Osteoblast (primary cell): ENCODE data around the gene IFT122. TPM values are rescaled to one million over a fixed set of nuclear protein-coding genes. Genes with fewer than 3 reads are reported as not detected.

Experiments used
- DNase-seq: peaks from one replicate; pipeline ENCODE4 v3.0.0; 2011; ENCODE audit warnings: low spot score, mixed read lengths; ENCODE audit not compliant: insufficient read length; ENCODE audit errors: missing footprints
- H2AFZ ChIP-seq: 2 replicates; pipeline ENCODE4 v1.6.0; 2011; ENCODE audit warnings: mild to moderate bottlenecking, low read length
- H3K27ac ChIP-seq: 2 replicates; pipeline ENCODE4 v1.5.1; 2011; ENCODE audit warnings: mild to moderate bottlenecking, low read depth, low read length, moderate library complexity
- H3K27me3 ChIP-seq: 2 replicates; pipeline ENCODE4 v1.6.0; 2012; ENCODE audit warnings: mild to moderate bottlenecking, control low read depth, inconsistent platforms, low read length, moderate library complexity; ENCODE audit not compliant: insufficient read depth
- H3K36me3 ChIP-seq: 2 replicates; pipeline ENCODE4 v1.5.1; 2011; ENCODE audit warnings: mild to moderate bottlenecking, low read length, control low read depth, moderate library complexity; ENCODE audit not compliant: insufficient read depth
- H3K4me1 ChIP-seq: 2 replicates; pipeline ENCODE4 v1.5.1; 2011; ENCODE audit warnings: mild to moderate bottlenecking, low read length, control low read depth, moderate library complexity; ENCODE audit not compliant: insufficient read depth
- H3K4me2 ChIP-seq: 2 replicates; pipeline ENCODE4 v1.6.0; 2011; ENCODE audit warnings: mild to moderate bottlenecking, low read length; ENCODE audit not compliant: insufficient read depth
- H3K4me3 ChIP-seq: fragments of 200-600 bp; sonication (generic); 3 replicates; pipeline ENCODE4 v1.5.1; 2012; ENCODE audit warnings: mild to moderate bottlenecking, low read length, inconsistent platforms; ENCODE audit not compliant: insufficient read depth
- H3K79me2 ChIP-seq: 2 replicates; pipeline ENCODE4 v1.6.0; 2012; ENCODE audit warnings: mild to moderate bottlenecking, low read length, control low read depth, inconsistent platforms; ENCODE audit not compliant: insufficient read depth
- H3K9me3 ChIP-seq: 2 replicates; pipeline ENCODE4 v1.5.1; 2011; ENCODE audit warnings: low read depth, low read length, control low read depth
- H4K20me1 ChIP-seq: 2 replicates; pipeline ENCODE4 v1.6.0; 2012; ENCODE audit warnings: mild to moderate bottlenecking, low read length, control low read depth; ENCODE audit not compliant: insufficient read depth
- CTCF ChIP-seq: IDR thresholded peaks from 2 replicates; pipeline ENCODE4 v1.5.1; 2011; ENCODE audit warnings: mild to moderate bottlenecking, low read depth, low read length, moderate library complexity; ENCODE audit errors: extremely low read depth
- total RNA-seq: library from RNA; depleted of rRNA; stranded (reverse); fragments of >200 nt; gene quantifications from 2 replicates; pipeline ENCODE4 v1.2.3, GENCODE V29; 2012

IFT122 gene
- total RNA-seq, 1 donor, result 30.4 TPM

DNA sequence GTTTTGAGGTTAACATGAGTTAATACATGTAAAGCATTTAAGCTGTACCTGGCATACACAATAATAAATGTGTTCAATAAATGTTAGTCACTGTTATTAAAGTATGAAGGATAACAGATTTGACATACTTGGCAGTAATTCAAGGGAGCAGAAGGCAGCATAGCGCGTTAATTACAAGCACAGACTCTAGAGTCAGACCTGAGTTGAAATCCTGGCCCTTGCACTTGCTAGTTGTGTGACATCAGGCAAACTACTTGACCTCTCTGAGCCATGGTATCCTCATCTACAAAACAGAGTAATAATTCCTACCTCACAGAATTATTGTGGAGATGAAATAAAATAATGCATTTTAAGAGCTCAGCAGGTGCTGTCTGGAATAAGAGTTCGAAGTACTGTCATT lies 5.4 kb downstream of the IFT122 start:
- Histone ChIP-seq H3K36me3 (no peaks in the 10 kb centered on the region), H3K4me1 (peaks cover 36% of the 10 kb centered on the region), H3K4me3 (no peak overlapping the region), H3K9me3 (no peaks in the 10 kb centered on the region), H3K27me3 (no peaks in the 10 kb centered on the region), H3K79me2 (peaks cover 54% of the 10 kb centered on the region), H3K27ac (no peak overlapping the region), H3K4me2 (no peak overlapping the region), H2AFZ (no peak overlapping the region), H4K20me1 (no peaks in the 10 kb centered on the region)
- DNase-seq, result no peak
- TF ChIP-seq CTCF, result no peak

GRCh38 chr3:129446926-129447325 lies 6.9 kb downstream of the IFT122 start:
- H3K27ac ChIP-seq, result no peak overlapping the region
- H3K36me3 ChIP-seq, result peaks cover 8% of the 10 kb centered on the region
- peaks cover 24% of the 10 kb centered on the region for H3K4me1 ChIP-seq
- H3K79me2 ChIP-seq, result peaks cover 46% of the 10 kb centered on the region
- no peaks in the 10 kb centered on the region for H3K27me3 ChIP-seq
- no peak overlapping the region for H3K4me2 ChIP-seq
- H3K4me3 ChIP-seq, result no peak overlapping the region
- no peaks in the 10 kb centered on the region for H3K9me3 ChIP-seq
- no peak for DNase-seq
- TF ChIP-seq CTCF, result no peak
- no peaks in the 10 kb centered on the region for H4K20me1 ChIP-seq
- no peak overlapping the region for H2AFZ ChIP-seq

GRCh38 chr3:129448186-129448895 lies 8.3 kb downstream of the IFT122 start:
- H3K9me3 ChIP-seq, result no peaks in the 10 kb centered on the region
- H3K4me1 ChIP-seq, result peaks cover 10% of the 10 kb centered on the region
- no peak overlapping the region for H2AFZ ChIP-seq
- H3K36me3 ChIP-seq, result peaks cover 11% of the 10 kb centered on the region
- H3K27me3 ChIP-seq, result no peaks in the 10 kb centered on the region
- no peak for TF ChIP-seq CTCF
- H4K20me1 ChIP-seq, result no peaks in the 10 kb centered on the region
- peaks cover 36% of the 10 kb centered on the region for H3K79me2 ChIP-seq
- no peak for DNase-seq
- no peak overlapping the region for H3K27ac ChIP-seq
- no peak overlapping the region for H3K4me2 ChIP-seq
- no peak overlapping the region for H3K4me3 ChIP-seq

GRCh38 chr3:129449279-129450115 lies 9.5 kb downstream of the IFT122 start:
- no peak for DNase-seq
- H3K4me3 ChIP-seq, result no peak overlapping the region
- no peaks in the 10 kb centered on the region for H3K9me3 ChIP-seq
- no peaks in the 10 kb centered on the region for H3K27me3 ChIP-seq
- TF ChIP-seq CTCF, result no peak
- H3K79me2 ChIP-seq, result peaks cover 26% of the 10 kb centered on the region
- peaks cover 15% of the 10 kb centered on the region for H3K36me3 ChIP-seq
- peaks cover 7% of the 10 kb centered on the region for H3K4me1 ChIP-seq
- no peak overlapping the region for H3K27ac ChIP-seq
- no peak overlapping the region for H3K4me2 ChIP-seq
- no peak overlapping the region for H2AFZ ChIP-seq
- H4K20me1 ChIP-seq, result no peaks in the 10 kb centered on the region
